CD4-positive, alpha-beta T cell treated with Interleukin-4 for 1 hour (primary cell): ENCODE measurements around the gene SPON1.
"Not testable (repeated sequence)": the region's sequence is repeated elsewhere in the genome, so short reads cannot be mapped to it uniquely, and the experiment has no call there.

ENCODE experiments used
- DNase-seq, 2 donors: peaks; one replicate each; pipeline ENCODE4 v3.0.0-alpha.2; 2020 to 2022

SPON1 gene

DNA sequence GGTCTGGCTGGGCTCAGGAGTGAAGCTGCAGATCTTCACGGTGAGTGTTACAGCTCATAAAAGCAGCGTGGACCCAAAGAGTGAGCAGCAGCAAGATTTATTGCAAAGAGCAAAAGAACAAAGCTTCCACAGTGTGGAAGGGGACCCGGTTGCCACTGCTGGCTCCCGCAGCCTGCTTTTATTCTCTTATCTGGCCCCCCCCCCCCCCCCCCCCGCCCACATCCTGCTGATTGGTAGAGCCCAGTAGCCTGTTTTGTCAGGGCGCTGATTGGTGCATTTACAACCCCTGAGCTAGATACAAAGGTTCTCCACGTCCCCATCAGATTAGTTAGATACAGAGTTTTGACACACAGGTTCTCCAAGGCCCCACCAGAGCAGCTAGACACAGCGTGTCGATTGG is 128.1 kb downstream of the SPON1 start:
- DNase-seq: not testable (repeated sequence)

GRCh38 chr11:14093065-14093464 is 130.5 kb downstream of the SPON1 start:
- DNase-seq: no peak

- no peak for DNase-seq
Observed at GRCh38 chr11:14094481-14095037, 132.0 kb downstream of the SPON1 start.

- no peak for DNase-seq
Observed at GRCh38 chr11:14095882-14096281, 133.4 kb downstream of the SPON1 start.

- no peak for DNase-seq
Observed at GRCh38 chr11:14096606-14097005, 134.1 kb downstream of the SPON1 start.

- no peak for DNase-seq
Observed at GRCh38 chr11:14101388-14101787, 138.9 kb downstream of the SPON1 start.

DNA sequence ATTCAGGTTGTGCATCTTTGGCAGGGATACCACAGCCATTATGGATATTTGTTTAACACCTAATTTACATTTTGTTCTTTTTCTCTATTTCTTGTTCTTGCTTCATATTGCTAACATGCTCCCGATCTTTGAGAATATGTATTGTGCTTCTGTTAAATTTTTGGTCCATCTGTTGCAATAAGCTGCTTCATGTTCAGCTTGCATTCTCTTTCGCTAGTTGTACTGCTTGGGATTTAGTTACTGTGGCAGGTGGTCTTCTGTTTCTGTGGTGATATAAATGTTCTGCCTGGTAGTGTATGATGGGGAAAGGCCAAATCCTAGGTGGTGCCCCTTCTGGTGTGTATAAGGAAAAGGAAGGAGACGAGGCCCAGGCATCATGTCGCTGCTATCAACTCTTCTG is 140.2 kb downstream of the SPON1 start:
- DNase-seq: no peak

DNA sequence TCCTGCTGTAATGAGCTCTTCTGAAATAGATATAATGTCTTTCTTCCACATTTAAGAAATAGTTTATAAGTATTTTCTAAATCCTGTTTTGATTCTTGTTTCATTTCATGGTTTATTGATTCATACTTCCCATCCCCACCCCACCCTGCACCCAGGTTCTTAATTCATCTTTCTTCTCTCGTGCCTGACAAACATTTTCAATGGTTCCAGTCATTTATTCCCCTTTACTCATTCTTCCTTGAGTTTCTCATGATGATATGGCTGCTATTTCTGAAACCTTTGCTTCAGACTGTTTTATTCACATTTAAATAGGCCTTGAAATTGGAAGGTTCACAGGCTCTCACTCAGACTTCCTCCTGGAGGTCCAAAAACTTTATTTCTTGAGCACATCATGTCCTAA is 142.9 kb downstream of the SPON1 start:
- no peak for DNase-seq

DNA sequence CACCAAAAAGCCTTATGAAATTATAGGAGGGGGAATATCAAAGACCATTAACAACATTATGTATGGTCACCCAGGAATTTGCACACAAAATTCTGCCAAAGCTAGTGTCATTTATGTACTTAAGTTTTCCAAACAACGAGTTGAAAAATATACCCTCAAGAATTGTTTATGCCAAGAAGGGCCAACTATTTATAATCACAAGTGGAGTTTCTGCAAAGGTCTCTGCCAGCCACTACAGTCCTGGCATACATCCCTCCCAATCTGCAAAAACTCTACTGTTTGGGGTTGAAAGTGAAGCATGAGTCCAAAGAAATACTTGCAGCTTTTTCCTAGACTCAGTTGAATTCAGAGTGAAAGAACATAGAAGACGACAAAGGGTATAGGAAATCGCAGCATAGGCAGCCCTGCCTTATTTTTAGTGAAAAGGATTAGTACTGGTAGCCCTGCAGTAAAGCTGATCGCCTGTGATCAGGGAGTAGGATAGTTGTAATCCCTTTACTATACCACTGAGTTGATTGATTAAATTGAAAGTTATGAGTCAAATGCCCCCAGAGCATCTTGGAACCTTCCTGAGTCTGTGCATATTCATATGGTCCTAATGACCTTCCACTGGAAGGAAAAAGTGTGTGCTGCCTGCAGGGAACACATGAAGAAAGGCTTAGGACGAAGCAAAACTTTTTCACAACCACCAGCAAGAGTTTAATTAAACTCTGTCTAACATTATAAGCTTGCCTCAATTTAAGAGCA is 144.0 kb downstream of the SPON1 start:
- no peak for DNase-seq

- DNase-seq: no peak
Observed at GRCh38 chr11:14107050-14107430, 144.5 kb downstream of the SPON1 start.

GRCh38 chr11:14109742-14110141 is 147.2 kb downstream of the SPON1 start:
- no peak for DNase-seq

DNA sequence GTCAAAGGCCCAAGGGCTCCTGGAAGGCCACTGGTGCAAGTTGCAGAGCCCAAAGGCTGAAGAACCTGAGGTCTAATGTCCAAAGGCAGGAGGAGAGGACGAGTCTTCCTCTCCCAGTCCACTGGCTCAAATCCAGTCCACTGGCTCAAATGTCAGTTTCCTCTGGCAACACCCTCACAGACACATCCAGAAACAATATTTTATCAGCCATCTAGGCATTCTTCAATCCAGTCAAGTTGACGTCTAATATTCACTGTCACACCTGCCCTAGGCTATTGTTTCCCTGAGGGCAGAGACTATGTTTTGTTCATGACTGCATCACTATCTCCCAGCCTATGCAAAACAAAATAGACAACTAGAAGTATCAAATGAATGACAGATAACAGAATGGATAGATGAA is 148.1 kb downstream of the SPON1 start:
- DNase-seq: no peak

DNA sequence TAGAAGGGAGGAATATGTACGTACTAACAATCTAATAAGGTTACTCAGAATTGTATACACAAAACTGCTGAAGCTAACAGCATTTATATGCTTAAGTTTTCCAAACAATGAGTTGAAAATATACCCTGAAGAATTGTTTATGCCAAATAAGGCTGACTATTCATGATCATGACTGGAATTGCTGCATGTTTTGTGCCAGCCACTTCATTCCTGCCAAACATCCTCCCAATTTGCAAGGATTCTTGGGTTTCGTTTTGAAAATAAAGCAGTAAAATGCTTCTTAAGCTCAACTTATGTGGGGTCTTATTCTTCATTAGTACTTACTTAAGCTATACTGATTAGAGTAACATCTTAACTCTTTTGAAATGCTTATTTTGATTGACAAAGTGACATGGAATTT is 149.0 kb downstream of the SPON1 start:
- no peak for DNase-seq

GRCh38 chr11:14112721-14113120 is 150.2 kb downstream of the SPON1 start:
- DNase-seq: no peak

- DNase-seq: no peak
Observed at GRCh38 chr11:14114269-14114668, 151.7 kb downstream of the SPON1 start.

GRCh38 chr11:14114786-14115185 is 152.3 kb downstream of the SPON1 start:
- no peak for DNase-seq

GRCh38 chr11:14117632-14118031 is 155.1 kb downstream of the SPON1 start:
- DNase-seq: no peak

DNA sequence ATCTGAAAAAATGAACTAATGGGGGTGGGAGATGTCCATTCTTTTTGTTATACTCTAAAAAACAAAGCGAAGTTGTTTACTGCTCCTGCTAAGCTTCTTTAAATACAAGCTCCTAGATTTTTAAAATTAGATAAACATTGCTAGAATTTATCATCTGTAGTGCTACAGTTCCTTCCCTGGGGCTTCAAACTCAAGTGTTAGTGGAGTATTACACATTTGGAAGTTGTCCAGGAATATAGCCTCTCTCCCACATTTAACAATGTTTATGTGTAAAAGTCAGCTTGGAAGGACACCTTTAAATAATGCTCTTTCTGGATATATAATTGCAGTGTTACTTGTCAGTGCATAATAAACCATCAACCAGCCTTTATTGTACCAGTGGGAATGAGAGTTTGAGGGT is 155.5 kb downstream of the SPON1 start:
- no peak for DNase-seq

DNA sequence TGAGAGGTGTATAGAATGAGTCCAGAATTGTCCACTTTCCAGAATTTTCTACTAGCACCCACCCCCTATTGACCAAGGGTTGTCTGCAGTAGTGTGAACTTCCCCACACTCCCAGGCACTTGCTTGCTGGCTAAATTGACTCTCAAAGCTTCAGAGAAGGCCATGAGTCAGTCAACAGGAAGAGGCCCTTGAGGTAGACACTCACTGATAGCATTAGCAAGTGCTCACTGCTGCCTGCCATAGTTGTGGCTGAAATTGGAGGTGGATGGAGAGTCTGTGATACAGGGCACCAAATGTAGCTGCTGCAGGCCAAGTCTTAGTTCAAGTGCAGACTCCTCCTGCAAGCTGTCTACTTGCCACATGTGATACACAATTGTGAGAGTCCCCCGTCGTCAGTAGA is 156.8 kb downstream of the SPON1 start:
- no peak for DNase-seq

- DNase-seq: no peak
Observed at GRCh38 chr11:14124350-14124749, 161.8 kb downstream of the SPON1 start.

- DNase-seq: no peak
Observed at GRCh38 chr11:14124886-14125285, 162.4 kb downstream of the SPON1 start.

GRCh38 chr11:14125529-14125928 is 163.0 kb downstream of the SPON1 start:
- DNase-seq: no peak

DNA sequence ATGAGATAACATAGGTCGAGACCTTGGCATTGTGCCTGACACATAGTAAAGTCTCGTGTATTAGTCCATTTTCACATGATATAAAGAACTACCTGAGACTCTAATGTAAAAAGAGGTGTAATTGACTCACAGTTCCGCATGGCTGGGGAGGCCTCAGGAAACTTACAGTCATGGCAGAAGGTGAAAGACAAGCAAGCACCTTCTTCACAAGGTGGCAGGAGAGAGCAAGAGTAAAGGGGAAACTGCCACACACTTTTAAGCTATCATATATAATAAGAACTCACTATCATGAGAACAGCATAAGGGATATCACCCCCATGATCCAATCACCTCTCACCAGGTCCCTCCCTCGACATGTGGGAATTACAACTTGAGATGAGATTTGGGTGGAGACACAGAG is 165.2 kb downstream of the SPON1 start:
- no peak for DNase-seq

DNA sequence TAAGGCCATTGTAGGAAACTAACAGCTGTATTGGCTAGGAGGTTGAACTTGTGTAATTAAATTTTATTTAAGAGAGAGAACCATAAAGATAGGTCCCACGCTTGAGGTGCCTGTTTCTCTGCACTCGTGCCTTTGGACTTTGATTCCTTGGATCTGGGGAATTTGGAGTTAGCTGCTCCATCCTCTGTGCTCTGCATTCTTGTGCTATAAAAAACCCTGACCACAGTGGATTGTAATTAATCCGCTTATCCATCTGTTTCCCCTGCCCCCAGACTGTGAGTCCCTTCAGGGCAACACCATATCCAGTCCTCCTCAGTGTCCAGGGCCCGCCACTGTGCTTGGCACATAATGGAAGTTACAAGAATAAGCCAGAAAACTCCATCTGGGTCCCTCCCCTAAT is 169.8 kb downstream of the SPON1 start:
- DNase-seq: no peak

GRCh38 chr11:14133381-14133780 is 170.9 kb downstream of the SPON1 start:
- no peak for DNase-seq
